H4 (cell line): ENCODE data around the gene NRK. TPM values are rescaled to one million over a fixed set of nuclear protein-coding genes. Genes with fewer than 3 reads are reported as not detected.
A peak's percentile ranks its signal among the peaks of the same experiment; 100 is the strongest.
"Not testable (repeated sequence)": the region's sequence is repeated elsewhere in the genome, so short reads cannot be mapped to it uniquely, and the experiment has no call there.

Source experiments
- DNase-seq: peaks from one replicate; pipeline ENCODE4 v3.0.0-alpha.2; 2015; ENCODE audit warnings: low spot score
- total RNA-seq: library from RNA; depleted of rRNA; stranded (reverse); fragments of >200 nt; shearing (Covaris generic); gene quantifications from 2 replicates; pipeline ENCODE4 v1.2.3, GENCODE V29; 2014; rRNA removed

The NRK gene
- total RNA-seq, 1 experiment from 2014 or later, result 0.02 TPM

GRCh38 chrX:105882581-105883275, 60.4 kb downstream of the NRK start:
- DNase-seq, result peak; percentile 26

- DNase-seq, result no peak
Measured at GRCh38 chrX:105894721-105895120, 72.4 kb downstream of the NRK start.

- no peak for DNase-seq
Measured at GRCh38 chrX:105909576-105909975, 87.2 kb downstream of the NRK start.

GRCh38 chrX:105910563-105911105, 88.3 kb downstream of the NRK start:
- no peak for DNase-seq

GRCh38 chrX:105945266-105945665, 122.9 kb downstream of the NRK start:
- DNase-seq, result no peak

- DNase-seq, result no peak
Measured at GRCh38 chrX:105969487-105969886, 147.1 kb downstream of the NRK start.

- DNase-seq, result no peak
Measured at GRCh38 chrX:105972690-105973386, 150.5 kb downstream of the NRK start.

GRCh38 chrX:105973387-105973739, 151.0 kb downstream of the NRK start:
- DNase-seq, result no peak

GRCh38 chrX:105975382-105975781, 153.0 kb downstream of the NRK start:
- peak; percentile 17 for DNase-seq

GRCh38 chrX:105981772-105982485, 159.6 kb downstream of the NRK start:
- DNase-seq, result no peak

GRCh38 chrX:105988487-105988886, 166.1 kb downstream of the NRK start:
- not testable (repeated sequence) for DNase-seq

- no peak for DNase-seq
Measured at GRCh38 chrX:105999294-105999693, 177.0 kb downstream of the NRK start.

GRCh38 chrX:106000203-106000602, 177.9 kb downstream of the NRK start:
- DNase-seq, result no peak

- not testable (repeated sequence) for DNase-seq
Measured at GRCh38 chrX:106000609-106001008, 178.3 kb downstream of the NRK start.

GRCh38 chrX:106005684-106006083, 183.3 kb downstream of the NRK start:
- no peak for DNase-seq

- no peak for DNase-seq
Measured at GRCh38 chrX:106007815-106008214, 185.5 kb downstream of the NRK start.

Other genes with a start within 250 kb of the NRK start
- gene SERPINA7, start 216.2 kb downstream of the NRK start, total RNA-seq, result not detected in 2 replicates